HTR-8/SVneo (cell line): ENCODE results near the gene ABL1.
A peak's percentile ranks its signal among the peaks of the same experiment; 100 is the strongest.

Experiments
- DNase-seq: peaks from one replicate; pipeline ENCODE4 v3.0.0; 2011; ENCODE audit warnings: low spot score, mixed read lengths; ENCODE audit not compliant: insufficient read length
- FAIRE-seq: peaks from 2 replicates; lab custom pipeline; 2011; peaks lifted over from hg19 to GRCh38; lab: Jason Lieb, UNC

ABL1 gene

DNA sequence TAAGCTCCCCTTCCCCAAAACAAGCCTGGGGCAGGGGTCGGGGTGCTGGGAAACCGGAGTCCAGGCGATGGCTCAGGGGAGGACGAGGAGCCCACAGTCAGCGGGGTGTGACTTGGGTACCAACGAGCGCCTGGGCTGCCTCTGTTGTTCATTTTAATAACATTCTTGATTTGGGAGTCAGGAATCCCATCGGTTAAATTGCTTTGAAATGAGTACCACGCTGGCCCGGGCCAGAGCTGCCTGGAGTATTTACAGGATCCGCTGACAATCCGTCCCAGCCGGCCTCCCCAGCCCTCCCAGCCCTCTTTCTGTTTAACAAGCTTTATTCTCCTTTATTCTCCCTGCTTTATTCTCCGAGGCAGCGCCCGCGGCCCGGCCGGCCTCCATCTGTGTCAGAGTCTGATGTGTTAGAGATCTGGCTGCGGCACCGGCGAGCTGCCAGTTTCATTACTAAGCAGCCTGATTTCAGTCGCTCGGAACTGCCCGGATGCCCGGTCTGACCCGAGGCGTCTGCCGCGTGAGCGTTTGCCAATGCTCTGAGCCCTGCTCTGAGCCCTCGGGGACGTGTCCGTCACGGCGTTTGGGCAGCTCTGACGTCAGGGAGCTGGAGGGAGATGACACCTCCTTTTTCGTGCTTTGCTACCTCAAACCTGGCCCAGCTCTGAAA is 78.0 kb downstream of the ABL1 start:
- peak; percentile 77 for DNase-seq
- FAIRE-seq = no peak

DNA sequence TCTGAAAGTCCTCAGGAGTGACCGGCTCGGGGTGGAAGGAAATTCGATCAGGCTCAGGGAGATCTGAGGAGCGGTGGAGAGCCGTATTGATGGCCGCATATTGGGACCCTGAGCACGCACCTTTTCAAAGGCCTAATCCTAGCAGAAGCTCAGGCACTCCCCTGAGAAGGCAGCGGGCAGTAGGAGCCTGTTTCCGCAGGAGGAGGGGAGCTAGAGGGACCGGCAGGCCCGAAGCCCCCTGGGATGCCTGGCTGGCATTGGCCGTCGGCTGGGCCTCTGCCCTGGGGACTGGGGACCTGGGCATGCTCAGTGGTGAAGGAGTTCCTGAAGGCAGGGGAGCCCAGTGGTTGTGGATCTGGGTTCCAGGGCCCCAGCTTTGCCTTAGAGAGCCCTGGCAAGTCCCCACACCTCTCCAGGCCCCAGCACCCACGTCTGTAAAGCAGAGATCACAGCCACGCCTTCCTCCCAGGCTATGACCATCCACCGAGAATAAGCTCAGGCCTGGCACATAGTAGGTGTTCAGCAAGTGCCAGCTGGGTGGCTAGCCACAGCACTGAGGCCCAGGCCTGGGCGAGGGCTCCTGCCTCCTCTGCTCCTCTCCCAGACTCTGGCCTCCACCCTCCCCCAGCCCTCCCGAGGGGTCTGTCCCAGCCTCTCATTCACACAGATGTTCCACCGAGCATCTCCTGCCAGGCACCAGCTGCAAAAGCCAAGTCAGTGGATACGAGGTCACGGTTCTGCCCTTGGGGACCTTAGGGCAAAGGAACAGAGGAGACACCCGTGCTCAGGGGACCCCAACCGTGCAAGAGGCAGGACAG is 78.8 kb downstream of the ABL1 start:
- DNase-seq (no peak), FAIRE-seq (no peak)

DNA sequence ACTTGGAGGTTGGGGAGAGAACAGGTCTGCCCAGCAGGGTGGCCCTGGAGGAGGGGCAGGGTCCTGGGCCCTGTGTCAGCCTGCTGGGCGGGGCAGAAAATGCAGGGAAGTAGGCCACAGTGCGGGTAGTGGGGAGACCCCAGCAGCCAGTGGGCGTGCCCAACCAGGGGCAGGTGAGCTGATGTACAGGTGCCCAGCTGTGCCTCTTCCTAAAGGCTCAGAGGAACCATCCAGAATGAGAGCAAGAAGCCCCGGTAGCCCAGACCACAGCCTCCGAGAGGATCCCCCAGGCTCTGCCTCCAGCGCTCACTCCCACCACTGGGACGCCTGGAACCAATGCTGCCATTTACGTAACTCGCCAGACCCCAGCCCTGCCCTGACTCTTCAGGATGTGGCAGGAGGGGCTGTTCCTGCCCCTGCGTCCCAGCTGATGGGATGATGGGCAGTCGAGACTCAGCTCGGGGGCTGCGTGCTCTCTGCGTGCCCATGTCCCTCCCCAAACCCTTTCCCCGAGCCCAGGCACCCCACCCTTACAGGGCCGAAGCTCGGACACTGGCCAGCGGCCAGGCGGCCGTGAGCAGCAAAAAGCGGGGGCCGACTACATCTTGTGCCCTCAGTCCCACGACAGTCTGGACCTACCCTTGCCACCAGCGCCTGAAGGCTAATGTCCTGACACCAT is 79.5 kb downstream of the ABL1 start:
- DNase-seq = no peak
- no peak for FAIRE-seq

DNA sequence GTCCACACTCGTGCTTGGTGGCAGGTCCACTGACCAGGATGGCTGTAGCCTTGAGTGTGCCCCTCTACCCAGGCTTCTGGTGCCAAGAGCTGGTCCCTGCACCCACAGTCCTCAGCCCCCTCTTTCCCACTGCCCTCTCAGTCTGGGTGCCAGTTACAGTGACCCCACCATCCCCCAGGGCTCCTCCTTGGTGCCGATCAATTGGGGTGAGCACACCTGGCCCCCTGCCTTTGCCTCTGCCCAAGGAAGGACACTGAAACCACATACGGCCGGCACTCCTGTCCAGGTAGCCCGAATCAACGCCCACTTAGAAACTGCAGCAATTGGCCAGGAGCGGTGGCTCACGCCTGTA is 80.0 kb downstream of the ABL1 start:
- FAIRE-seq = no peak
- no peak for DNase-seq

DNA sequence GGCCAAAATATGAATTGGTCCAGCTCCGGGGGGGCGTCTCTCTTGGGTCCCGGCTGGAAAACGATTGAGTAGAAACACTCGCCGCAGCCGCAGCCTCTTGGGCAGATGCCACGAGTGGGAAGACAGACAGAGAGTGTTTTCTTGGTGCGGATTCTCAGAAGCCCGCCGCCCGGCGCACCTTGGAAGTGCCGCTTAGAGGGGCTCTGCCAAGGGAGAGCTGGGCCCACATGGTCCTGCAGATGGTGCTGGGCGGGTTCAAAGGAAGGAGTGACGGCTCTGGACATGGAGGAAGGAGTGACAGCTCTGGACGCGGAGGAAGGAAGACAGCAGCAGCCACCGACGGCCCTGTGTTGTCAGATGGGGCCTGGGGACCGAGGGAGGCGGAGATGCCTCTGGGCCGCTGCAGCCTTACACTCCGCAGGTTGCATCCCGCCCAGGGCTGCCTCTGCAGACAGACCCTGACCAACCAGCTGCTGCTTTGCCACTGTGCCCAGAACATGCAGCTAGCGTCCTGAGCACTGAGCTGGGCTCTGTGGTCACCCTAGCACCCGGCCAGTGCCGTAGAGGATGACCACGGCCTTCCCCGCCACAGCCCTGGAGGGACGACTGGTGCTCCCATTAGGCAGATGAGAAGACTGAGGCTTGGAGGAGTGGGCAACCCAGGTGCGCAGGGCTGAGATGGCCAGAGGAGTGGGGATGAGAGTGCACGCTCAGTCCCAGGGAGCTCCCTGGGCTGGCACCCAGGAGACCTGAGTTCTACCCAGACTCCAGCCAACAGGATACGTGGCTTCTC is 82.3 kb downstream of the ABL1 start:
- FAIRE-seq (no peak), DNase-seq (no peak)

DNA sequence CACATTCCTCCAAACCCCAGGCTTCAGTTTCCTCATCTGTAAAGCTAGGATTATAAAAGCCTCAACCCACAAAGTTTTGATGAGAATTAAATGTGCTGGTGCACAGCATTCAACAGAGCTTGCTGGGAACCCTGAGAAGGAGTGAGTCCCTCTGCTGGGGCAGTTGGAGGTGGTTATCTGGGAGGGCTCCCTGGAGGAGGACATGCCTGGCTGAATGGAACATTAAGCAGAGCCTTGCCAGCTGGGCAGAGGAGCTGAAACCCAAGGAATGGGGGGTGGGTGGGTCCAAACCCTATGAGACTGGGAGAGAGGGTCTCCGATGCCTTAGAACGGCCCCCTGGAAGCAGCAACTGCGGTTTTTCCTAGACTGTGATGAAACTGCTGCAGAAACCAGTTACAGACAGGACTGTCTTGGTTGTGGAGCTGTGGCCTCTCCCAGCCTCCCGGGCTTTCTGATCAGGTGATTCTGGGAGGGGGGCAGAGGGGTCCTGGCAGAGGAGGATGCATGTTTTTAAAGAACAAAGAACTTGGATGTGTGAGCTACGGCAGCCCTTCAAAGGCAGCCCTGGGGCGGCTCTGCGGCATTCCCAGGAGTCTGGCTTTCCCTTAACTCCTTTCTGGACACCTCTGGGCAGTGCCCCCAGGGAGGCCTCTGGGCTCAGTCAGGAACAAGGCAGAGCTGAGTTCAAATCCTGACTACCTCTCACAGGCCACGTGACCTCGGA is 83.2 kb downstream of the ABL1 start:
- FAIRE-seq = no peak
- DNase-seq = no peak

DNA sequence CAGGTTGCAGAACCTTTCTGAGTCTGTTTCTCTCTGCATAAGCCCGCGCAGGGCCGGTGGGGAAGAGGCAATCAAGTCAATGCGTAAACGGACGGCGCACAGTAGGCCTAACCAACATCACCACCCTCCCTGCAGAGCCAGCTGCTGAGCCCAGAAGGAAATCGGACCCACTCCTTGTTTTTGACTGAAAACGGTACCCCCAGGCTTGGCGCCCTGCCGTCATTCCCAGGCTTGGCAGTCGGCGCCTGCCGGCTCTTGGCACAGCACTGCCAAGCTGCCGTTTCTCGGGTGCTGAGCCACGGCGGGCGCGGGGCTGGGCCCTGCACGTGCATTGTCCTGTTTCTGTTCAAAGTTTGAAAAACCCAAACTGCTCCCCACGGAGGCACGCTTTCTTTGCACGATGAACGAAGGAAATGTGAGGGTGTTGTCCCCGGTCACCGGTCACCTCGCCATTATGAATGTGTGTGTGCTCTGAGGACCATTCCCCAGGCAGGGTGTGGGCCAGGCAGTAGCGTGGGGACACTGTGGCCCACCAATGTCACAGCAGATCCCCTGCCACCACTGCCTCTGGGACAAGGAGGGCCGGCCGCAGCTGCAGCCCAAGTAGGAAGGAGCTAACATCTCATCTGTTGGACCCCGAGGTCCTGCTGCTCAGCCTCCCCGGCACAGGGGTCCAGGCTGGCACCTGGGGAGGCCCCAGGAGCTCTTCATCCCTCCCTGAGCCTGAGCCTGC is 83.9 kb downstream of the ABL1 start:
- DNase-seq = no peak
- no peak for FAIRE-seq

DNA sequence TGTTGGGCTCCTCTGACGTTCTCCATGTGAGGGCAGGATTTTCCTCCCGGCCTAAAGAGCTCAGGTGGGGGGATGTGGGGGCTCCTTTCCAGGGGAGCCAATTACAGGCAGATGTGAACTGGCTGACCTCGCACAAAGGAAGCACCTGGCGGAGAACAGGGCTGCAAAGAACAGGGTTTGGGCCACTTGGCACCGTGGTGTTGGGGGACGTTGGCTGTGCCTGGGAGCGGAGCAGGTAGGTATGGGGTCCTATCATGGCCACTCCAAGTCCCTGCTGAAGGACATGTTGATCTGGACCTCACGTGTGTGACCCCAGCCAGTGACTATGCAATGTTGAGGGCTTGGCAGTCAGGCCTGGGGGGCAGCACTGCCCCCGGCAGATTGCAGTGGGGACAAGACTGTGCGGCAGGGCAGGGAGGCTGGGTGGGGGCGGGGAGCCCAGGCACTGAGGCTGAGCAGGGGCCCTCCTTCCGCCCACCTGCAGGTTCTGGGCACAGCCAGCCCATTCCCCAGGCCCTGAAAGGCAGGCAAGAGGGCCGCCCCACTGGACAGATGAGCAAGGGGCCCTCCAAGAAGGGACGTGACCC is 84.6 kb downstream of the ABL1 start:
- FAIRE-seq (no peak), DNase-seq (no peak)

DNA sequence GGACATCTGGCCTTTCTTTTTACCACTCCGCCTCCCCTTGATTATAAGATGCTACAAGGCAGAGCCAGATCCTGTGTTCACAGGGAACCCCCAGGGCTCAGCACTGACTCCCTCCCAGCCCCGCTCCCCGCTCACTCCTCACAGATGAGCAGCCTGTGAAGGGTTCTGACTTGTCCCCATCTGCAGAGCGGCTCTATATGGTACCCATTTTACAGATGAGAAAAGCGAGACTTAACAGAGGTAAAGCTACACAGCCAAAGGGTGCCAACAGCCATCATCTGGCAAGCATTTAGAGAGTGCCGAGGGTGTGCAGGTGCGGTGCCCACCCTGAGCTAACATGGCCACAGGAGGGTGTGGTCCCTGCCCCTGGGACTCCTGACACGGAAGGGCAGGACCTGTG is 85.2 kb downstream of the ABL1 start:
- DNase-seq = no peak
- FAIRE-seq = no peak

DNA sequence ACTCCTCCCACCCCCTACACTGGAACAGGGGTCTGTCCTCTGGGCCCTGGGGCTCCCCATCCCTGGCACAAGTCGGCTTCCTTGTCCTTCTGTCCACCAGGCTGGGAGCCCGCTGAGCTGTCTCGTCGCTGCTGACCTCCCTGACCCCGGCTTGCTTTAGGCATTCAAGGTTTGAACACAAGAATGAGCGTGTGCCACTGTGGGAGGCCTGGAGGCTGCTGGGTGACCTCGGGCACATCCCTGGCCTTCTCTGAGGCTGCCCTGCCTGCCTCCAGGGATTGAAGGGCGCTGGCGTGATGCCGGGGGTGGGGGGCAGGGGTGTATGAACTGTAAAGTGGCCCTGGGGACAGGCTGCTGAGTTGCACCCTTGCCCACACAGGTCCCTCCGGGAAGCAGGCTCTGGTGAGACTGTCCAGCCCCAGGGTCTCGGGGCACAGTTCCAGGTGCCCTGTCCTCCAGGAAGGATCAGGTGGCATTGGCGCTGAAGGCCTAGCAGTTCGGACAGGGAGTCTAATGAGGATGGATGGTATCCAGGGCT is 85.8 kb downstream of the ABL1 start:
- FAIRE-seq (no peak), DNase-seq (no peak)

DNA sequence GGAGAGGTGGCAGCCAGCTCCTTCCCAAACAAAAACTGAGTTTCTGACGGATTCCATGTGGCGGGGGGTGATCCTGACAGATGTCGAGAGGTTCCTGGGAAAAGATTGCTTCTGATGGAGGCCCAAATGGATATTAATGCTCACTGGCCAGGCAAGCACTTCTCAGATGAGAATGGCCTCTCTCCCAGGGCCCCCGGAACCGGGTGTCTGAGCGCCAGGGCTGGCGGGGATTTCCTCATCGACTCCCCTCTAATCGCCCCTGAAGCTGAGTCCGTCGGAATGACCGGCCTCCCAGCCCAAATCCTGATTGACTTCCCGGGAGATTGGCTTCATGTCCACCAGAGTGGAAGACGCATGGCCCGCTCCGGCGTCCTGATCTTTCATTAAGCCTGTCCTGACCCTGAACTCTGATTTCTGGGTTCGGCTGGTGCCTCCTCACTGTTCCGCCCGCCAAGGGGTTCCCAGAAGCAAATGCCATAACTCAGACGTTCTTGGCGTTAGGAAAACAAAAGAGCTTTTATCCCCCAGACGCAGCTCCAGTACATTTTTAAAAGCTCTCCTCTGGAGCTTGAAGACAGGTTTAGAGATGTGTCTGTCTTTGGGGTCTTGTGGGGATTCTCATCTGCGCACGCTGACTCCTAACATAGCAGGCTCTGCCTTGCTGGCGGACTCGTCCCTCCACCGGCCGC is 86.4 kb downstream of the ABL1 start:
- no peak for FAIRE-seq
- DNase-seq = no peak

DNA sequence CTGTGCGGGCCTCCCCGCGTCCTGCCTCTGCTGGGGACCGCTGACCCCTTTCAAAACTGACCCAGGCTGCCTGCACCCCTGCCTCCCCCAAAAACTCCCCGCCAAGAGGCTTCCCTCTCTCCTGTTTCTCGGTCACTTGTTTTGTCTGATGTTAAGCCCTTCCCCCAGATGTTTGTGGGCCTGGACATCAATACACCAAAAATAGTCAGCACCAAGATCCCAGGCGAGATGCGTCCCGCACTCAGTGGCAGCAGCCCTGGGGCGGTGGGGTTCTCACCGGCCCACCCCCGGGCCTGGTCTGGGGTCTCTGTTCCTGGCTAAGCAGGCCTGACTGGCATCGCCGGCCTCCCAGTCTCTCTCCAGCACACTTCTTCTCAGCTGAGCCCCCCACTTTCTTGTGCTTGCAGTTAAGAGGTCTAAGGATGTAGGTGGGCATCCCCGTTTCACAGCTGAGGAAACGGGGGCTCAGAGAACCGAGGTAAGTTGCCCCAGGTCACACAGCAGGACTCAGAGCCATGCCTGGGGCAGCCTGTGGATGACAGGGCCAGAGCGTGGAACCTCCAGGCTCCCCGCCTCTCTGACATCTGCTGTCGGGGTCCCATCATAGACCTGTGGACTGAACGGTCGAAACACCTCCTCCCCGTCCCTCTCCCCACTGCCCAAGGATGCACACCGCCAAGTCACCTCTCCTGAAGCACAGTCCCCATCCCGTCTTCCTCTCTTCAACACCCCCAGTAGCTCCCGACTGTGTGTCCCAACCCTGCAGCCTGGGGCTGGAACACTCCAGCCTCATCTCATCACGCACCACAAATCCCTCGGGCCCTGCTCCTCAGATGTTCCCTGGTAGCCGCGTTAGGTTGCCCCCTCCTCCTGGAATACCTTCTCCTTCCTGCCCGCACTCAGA is 87.2 kb downstream of the ABL1 start:
- DNase-seq (no peak), FAIRE-seq (no peak)

DNA sequence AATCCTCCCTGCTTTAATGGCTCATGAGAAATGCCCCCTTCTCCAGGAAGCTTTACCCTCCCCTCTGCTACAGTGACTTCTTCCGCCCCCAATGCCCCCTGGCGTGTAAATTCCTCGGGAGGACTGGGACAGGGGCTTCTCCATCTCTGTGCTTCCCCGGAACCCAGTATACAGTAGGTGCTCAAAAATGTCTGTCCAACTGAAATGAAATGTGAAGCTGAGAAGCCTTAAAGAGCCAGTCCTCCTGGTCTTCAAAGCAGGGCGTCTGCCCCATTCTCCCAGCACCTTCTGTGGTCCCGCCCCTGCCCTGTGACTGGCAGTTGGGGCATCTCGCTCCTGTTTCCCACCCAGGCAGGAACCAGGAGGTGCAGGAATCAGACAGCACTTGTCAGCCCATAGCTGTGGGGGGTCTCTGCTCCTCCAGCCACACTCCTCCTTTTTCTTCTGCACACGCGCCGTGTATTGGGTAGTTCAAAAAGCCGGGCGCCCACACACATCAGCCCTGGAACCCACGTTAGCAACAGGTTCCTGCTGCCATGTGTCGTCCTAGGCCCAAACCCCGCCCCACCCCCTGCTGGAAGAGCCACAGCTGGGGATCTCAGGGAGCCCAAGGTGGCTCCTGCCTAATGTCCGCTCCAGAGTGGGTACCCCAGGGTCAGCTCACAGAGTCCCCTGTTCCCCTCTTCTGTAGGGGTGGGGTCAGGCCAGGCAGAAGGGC is 88.0 kb downstream of the ABL1 start:
- no peak for FAIRE-seq
- no peak for DNase-seq

DNA sequence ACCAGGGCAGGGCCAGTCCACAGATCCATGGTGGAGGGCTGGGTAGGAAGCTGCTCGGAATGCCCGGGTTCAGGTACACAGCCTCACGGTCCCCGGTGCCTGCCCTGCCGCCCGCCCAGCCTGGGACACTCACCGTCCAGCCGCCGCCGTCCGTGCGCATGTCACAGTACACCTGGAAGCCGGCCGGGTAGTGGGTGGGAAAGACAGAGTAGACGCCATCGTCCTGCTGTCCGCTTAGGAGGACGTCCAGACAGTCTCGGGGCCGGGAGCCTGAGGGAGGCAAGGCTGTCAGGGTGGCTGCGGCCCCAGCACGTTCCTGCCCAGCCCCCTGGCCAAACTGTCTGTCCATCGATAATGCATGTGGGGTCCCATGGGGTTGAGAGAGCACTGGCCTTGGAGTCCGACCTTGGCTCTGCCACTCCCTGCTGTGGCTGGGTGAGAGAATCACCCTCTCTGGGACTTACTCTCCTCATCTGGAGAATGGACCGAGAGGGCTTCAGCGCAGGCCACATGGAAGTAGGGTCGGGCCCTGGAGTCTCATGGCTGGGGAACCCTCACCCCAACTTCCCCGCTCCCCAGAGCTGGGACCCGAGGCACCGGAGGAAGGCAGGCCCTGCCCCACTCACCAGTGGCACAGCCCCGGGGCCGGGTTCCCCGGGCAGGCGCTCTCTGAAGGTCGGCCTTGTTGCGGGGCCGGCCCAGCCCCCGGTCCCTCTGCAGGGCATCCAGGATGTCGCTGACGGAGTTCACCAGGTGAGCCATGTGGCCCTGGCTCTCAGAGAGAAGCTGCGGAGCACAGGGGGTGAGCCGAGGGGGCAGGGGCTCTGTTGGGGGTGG is 88.8 kb downstream of the ABL1 start:
- FAIRE-seq = no peak

DNA sequence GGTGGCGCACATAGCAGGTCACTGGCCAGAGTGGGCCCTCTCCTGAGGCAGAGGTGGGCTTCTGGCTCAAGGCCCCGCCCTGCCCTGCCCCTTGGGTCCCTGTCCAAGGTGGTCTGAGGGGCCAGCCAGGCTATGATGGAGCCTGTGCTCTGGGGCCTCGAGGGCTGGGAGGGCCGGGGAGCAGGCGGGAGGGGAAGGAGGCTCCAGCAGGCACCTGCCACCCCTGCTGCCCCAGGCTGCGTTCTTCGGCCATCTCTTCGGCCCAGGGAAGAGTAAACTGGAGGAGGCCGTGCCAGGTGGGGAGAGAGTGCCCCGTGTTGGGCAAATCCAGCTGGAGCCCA is 89.4 kb downstream of the ABL1 start:
- no peak for DNase-seq
- no peak for FAIRE-seq

More for the DNA sequence above, 88.8 kb downstream of the ABL1 start:
- no peak for DNase-seq
